Tibial nerve (tissue), 3 donors: ENCODE data around the gene NECTIN1.

Experiments
- CTCF ChIP-seq, 5 experiments: fragments of 200-600 bp in 3 of 5; fragments of 450-650 bp in 2 of 5; sonication (generic) in 3 of 5; IDR thresholded peaks; one replicate each; pipeline ENCODE4 v1.5.1; 2016 to 2019; ENCODE audit warnings: antibody characterized with exemption in 5 of 5, mild to moderate bottlenecking in 3 of 5, moderate library complexity in 2 of 5
- POLR2A ChIP-seq, 2 donors: fragments of 450-650 bp; IDR thresholded peaks; one replicate each; pipeline ENCODE4 v1.6.1; 2017; ENCODE audit warnings: antibody characterized with exemption in 2 of 2, mild to moderate bottlenecking in 2 of 2, moderate library complexity in 2 of 2

DNA sequence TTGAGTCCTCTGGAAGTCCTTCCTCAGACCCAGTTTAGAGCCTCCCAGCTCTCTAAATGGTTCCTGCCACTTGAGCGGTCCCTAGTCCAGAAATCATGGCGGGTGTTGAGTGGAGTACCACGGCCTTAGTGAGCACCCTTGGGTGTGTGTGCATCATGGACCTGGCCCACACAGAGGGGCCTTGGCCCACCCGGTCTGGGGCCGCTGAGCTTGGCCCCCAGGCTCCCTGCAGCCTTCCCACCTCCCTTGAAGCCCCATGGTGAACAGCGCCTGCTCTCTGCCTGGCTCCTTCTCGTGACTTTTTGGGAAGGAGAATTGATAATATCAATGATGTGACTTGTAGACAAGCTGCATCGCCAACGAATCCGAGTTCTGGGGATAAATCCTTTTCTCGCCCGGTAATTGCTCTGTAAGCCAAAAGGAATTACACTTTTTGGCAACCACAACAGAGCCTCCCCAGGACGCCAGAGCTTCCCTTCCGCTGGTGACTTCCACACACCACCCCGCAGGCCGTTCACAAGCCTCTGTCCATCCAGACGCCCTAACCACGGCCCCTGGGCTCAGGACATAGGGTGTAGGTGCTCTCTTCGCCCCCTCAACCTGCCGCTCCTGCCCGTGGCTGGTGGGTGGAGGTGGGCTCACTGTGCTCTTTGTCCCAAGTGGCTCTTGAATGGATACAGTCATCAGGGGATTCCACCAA, 93.8 kb downstream of the NECTIN1 start:
- TF ChIP-seq CTCF (IDR thresholded peaks at IDR 0.05), result no peak
- no peak for TF ChIP-seq POLR2A (IDR thresholded peaks at IDR 0.05)
